Memory B cell (primary cell): ENCODE data around the gene SIK3.

ENCODE experiments used
- ATAC-seq: fragments of 150-1000 bp; cut with Tn5 transposase; 2 replicates; pipeline ENCODE4 v1.10.0; 2021; ENCODE audit warnings: low read depth, mild to moderate bottlenecking, moderate library complexity
- DNase-seq, 2 donors: peaks; one replicate each; pipeline ENCODE4 v3.0.0; 2022; ENCODE audit warnings: low spot score in 2 of 2
- H3K27ac Mint-ChIP-seq: one replicate; pipeline ENCODE4 v1.8.0; 2022; ENCODE audit warnings: mild to moderate bottlenecking, moderate library complexity, mixed read lengths
- H3K27me3 Mint-ChIP-seq: one replicate; pipeline ENCODE4 v1.8.0; 2022; ENCODE audit warnings: mixed read lengths
- H3K36me3 Mint-ChIP-seq: one replicate; pipeline ENCODE4 v1.8.0; 2022; ENCODE audit warnings: mild to moderate bottlenecking, mixed read lengths
- H3K4me1 Mint-ChIP-seq: one replicate; pipeline ENCODE4 v1.8.0; 2022; ENCODE audit warnings: mixed read lengths
- H3K4me3 Mint-ChIP-seq: one replicate; pipeline ENCODE4 v1.8.0; 2022; ENCODE audit warnings: mild to moderate bottlenecking, moderate library complexity, mixed read lengths
- H3K9me3 Mint-ChIP-seq: one replicate; pipeline ENCODE4 v1.8.0; 2022; ENCODE audit warnings: mixed read lengths

Gene SIK3

GRCh38 chr11:116930586-116930985 lies 167.6 kb downstream of the SIK3 start:
- Mint-ChIP-seq H3K27ac (peak overlapping the region; percentile 94), H3K9me3 (no peaks in the 10 kb centered on the region), H3K36me3 (peaks cover 13% of the 10 kb centered on the region), H3K27me3 (no peaks in the 10 kb centered on the region), H3K4me3 (peak overlapping the region; percentile 84), H3K4me1 (peaks cover 53% of the 10 kb centered on the region)
- ATAC-seq (no peak), DNase-seq (no peak)

GRCh38 chr11:116930177-116930576 lies 168.1 kb downstream of the SIK3 start:
- peaks cover 13% of the 10 kb centered on the region for H3K36me3 Mint-ChIP-seq
- H3K4me1 Mint-ChIP-seq: peaks cover 54% of the 10 kb centered on the region
- no peaks in the 10 kb centered on the region for H3K27me3 Mint-ChIP-seq
- H3K9me3 Mint-ChIP-seq: no peaks in the 10 kb centered on the region
- ATAC-seq (peak; percentile 9), DNase-seq (no peak)
- peak overlapping the region; percentile 84 for H3K4me3 Mint-ChIP-seq
- peak overlapping the region; percentile 94 for H3K27ac Mint-ChIP-seq

- peaks cover 17% of the 10 kb centered on the region for H3K36me3 Mint-ChIP-seq
- no peaks in the 10 kb centered on the region for H3K9me3 Mint-ChIP-seq
- peak overlapping the region; percentile 84 for H3K4me3 Mint-ChIP-seq
- no peaks in the 10 kb centered on the region for H3K27me3 Mint-ChIP-seq
- H3K27ac Mint-ChIP-seq: peak overlapping the region; percentile 94
- DNase-seq (no peak), ATAC-seq (no peak)
- peaks cover 61% of the 10 kb centered on the region for H3K4me1 Mint-ChIP-seq
Measured at GRCh38 chr11:116929414-116930090, 168.7 kb downstream of the SIK3 start.

GRCh38 chr11:116928845-116929244 lies 169.4 kb downstream of the SIK3 start:
- no peaks in the 10 kb centered on the region for H3K9me3 Mint-ChIP-seq
- no peaks in the 10 kb centered on the region for H3K27me3 Mint-ChIP-seq
- H3K36me3 Mint-ChIP-seq: peaks cover 12% of the 10 kb centered on the region
- DNase-seq (no peak), ATAC-seq (no peak)
- peaks cover 61% of the 10 kb centered on the region for H3K4me1 Mint-ChIP-seq
- peak overlapping the region; percentile 43 for H3K4me3 Mint-ChIP-seq
- peak overlapping the region; percentile 94 for H3K27ac Mint-ChIP-seq

GRCh38 chr11:116928102-116928777 lies 170.0 kb downstream of the SIK3 start:
- DNase-seq (peak in 1 of 2 donors; percentile 64), ATAC-seq (peak; percentile 78)
- Mint-ChIP-seq H3K27ac (peak overlapping the region; percentile 94), H3K4me1 (peaks cover 56% of the 10 kb centered on the region), H3K27me3 (no peaks in the 10 kb centered on the region), H3K9me3 (no peaks in the 10 kb centered on the region), H3K4me3 (peak overlapping the region; percentile 30), H3K36me3 (peaks cover 9% of the 10 kb centered on the region)

- peaks cover 52% of the 10 kb centered on the region for H3K4me1 Mint-ChIP-seq
- ATAC-seq (peak; percentile 35), DNase-seq (peak; percentile 47 to 56)
- H3K4me3 Mint-ChIP-seq: peak overlapping the region; percentile 59
- H3K9me3 Mint-ChIP-seq: no peaks in the 10 kb centered on the region
- H3K27ac Mint-ChIP-seq: peak overlapping the region; percentile 94
- H3K27me3 Mint-ChIP-seq: no peaks in the 10 kb centered on the region
- peaks cover 9% of the 10 kb centered on the region for H3K36me3 Mint-ChIP-seq
Measured at GRCh38 chr11:116927163-116927974, 170.9 kb downstream of the SIK3 start.

- Mint-ChIP-seq H3K27me3 (no peaks in the 10 kb centered on the region), H3K9me3 (no peaks in the 10 kb centered on the region), H3K4me1 (peaks cover 36% of the 10 kb centered on the region), H3K4me3 (peak overlapping the region; percentile 73), H3K36me3 (peaks cover 19% of the 10 kb centered on the region), H3K27ac (peak overlapping the region; percentile 94)
- peak; percentile 57 for ATAC-seq
- DNase-seq: peak; percentile 24 to 37
Measured at GRCh38 chr11:116925050-116925449, 173.2 kb downstream of the SIK3 start.

GRCh38 chr11:116918925-116919655 lies 179.1 kb downstream of the SIK3 start:
- Mint-ChIP-seq H3K36me3 (peaks cover 11% of the 10 kb centered on the region), H3K27me3 (no peaks in the 10 kb centered on the region), H3K4me3 (no peak overlapping the region), H3K4me1 (peaks cover 10% of the 10 kb centered on the region), H3K27ac (peak overlapping the region; percentile 24), H3K9me3 (no peaks in the 10 kb centered on the region)
- DNase-seq (no peak), ATAC-seq (no peak)

- Mint-ChIP-seq H3K4me3 (no peak overlapping the region), H3K36me3 (peaks cover 11% of the 10 kb centered on the region), H3K9me3 (no peaks in the 10 kb centered on the region), H3K27ac (no peak overlapping the region), H3K4me1 (peaks cover 10% of the 10 kb centered on the region), H3K27me3 (no peaks in the 10 kb centered on the region)
- ATAC-seq (no peak), DNase-seq (no peak)
Measured at GRCh38 chr11:116917632-116918031, 180.6 kb downstream of the SIK3 start.

GRCh38 chr11:116916886-116917285 lies 181.3 kb downstream of the SIK3 start:
- DNase-seq (no peak), ATAC-seq (peak; percentile 56)
- no peaks in the 10 kb centered on the region for H3K9me3 Mint-ChIP-seq
- peaks cover 10% of the 10 kb centered on the region for H3K4me1 Mint-ChIP-seq
- no peak overlapping the region for H3K27ac Mint-ChIP-seq
- H3K4me3 Mint-ChIP-seq: no peak overlapping the region
- H3K27me3 Mint-ChIP-seq: no peaks in the 10 kb centered on the region
- H3K36me3 Mint-ChIP-seq: peaks cover 14% of the 10 kb centered on the region

- ATAC-seq (no peak), DNase-seq (no peak)
- Mint-ChIP-seq H3K27ac (no peak overlapping the region), H3K9me3 (no peaks in the 10 kb centered on the region), H3K4me1 (peaks cover 10% of the 10 kb centered on the region), H3K4me3 (no peak overlapping the region), H3K27me3 (no peaks in the 10 kb centered on the region), H3K36me3 (peaks cover 15% of the 10 kb centered on the region)
Measured at GRCh38 chr11:116916052-116916451, 182.2 kb downstream of the SIK3 start.

GRCh38 chr11:116913000-116913399 lies 185.2 kb downstream of the SIK3 start:
- ATAC-seq: no peak
- Mint-ChIP-seq H3K4me3 (no peak overlapping the region), H3K4me1 (peaks cover 25% of the 10 kb centered on the region), H3K9me3 (no peaks in the 10 kb centered on the region), H3K27ac (peak overlapping the region; percentile 48), H3K27me3 (no peaks in the 10 kb centered on the region), H3K36me3 (peaks cover 16% of the 10 kb centered on the region)
- no peak for DNase-seq

GRCh38 chr11:116911976-116912734 lies 186.1 kb downstream of the SIK3 start:
- Mint-ChIP-seq H3K27ac (no peak overlapping the region), H3K4me1 (peaks cover 21% of the 10 kb centered on the region), H3K4me3 (no peak overlapping the region), H3K9me3 (no peaks in the 10 kb centered on the region), H3K27me3 (no peaks in the 10 kb centered on the region), H3K36me3 (peaks cover 16% of the 10 kb centered on the region)
- DNase-seq (no peak), ATAC-seq (no peak)
